D341Med (cell line): Measurements from ENCODE around the gene SHLD2.
A peak's percentile ranks its signal among the peaks of the same experiment; 100 is the strongest.
"Not testable (repeated sequence)": the region's sequence is repeated elsewhere in the genome, so short reads cannot be mapped to it uniquely, and the experiment has no call there.

Experiments used
- DNase-seq: peaks from one replicate; pipeline ENCODE4 v3.0.0; 2012; ENCODE audit warnings: low spot score

Gene SHLD2, protein sequence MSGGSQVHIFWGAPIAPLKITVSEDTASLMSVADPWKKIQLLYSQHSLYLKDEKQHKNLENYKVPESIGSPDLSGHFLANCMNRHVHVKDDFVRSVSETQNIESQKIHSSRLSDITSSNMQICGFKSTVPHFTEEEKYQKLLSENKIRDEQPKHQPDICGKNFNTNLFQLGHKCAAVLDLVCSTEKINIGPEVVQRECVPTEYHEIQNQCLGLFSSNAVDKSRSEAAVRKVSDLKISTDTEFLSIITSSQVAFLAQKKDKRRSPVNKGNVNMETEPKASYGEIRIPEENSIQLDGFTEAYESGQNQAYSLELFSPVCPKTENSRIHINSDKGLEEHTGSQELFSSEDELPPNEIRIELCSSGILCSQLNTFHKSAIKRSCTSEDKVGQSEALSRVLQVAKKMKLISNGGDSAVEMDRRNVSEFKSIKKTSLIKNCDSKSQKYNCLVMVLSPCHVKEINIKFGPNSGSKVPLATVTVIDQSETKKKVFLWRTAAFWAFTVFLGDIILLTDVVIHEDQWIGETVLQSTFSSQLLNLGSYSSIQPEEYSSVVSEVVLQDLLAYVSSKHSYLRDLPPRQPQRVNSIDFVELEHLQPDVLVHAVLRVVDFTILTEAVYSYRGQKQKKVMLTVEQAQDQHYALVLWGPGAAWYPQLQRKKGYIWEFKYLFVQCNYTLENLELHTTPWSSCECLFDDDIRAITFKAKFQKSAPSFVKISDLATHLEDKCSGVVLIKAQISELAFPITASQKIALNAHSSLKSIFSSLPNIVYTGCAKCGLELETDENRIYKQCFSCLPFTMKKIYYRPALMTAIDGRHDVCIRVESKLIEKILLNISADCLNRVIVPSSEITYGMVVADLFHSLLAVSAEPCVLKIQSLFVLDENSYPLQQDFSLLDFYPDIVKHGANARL

DNA sequence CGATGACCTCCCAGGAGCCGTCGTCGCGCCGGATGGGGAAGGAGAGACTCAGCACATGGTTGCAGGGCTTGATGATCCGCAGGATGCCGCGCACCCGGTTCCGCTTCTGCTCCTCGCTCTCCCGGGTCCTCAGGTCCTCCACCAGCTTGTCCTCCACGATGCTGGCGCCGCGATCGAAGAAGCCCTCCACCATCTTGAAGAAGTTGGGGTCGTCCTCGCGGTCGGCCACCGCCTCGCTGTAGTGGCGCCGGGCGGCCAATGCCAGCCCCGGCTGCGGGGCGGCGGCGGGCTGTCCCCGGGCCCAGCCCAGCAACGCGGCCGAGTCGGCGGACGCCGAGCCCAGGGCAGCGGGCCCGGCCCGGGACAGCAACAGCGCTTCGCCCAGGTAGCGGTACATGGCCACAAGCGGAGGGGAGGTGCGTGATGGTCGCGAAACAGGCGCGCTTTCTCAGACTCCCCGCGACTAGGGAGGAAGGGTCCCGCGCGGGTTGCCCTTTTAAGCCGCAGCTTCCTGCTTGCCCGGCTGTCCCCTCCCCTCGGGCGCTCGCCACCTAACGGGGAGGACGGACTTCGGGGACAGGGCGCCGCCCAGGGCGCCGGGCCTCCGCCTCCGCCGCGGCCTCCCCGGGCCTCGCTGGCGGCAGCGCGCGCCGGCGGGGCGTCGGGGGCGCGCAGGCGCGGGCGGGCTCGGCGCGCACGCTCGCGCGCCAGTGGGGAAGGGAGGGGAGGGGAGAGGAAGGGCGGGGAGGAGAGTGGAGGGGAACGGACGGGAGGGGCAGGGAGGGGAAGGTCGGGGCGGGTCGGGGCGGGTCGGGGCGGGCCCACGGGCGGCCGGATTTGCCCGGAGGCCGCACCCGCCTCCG lies at the start of gene SHLD2, which contains the start of gene GLUD1:
Gene SHLD2 (plus strand): TSS at position 834 of the 863 bp plus-strand sequence. CDS start 56,149 bp downstream, outside the sequence.
Gene GLUD1 (minus strand): TSS at position 471 of the 863 bp plus-strand sequence. CDS start 74 bp downstream, at position 397.
- peak; percentile 88 for DNase-seq

DNA sequence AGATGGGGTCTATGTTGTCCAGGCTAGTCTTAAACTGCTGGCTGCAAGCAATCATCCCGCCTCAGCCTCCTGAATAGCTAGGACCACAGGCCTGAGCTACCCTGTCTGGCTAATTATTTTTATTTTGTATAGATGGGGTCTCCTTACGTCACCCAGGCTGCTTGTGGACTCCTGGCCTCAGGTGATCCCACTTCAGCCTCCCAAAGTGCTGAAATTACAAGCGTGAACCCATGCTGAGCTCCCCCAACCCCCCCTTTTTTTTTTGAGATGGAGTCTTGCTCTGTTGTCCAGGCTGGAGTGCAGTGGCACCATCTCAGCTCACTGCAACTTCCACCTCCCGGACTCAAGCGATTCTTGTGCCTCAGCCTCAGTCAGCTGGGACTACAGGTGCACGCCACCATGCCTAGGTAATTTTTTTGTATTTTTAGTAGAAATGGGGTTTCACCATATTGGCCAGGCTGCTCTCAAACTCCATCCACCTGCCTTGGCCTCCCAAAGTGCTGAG lies 49.5 kb upstream of the SHLD2 start:
- no peak for DNase-seq

DNA sequence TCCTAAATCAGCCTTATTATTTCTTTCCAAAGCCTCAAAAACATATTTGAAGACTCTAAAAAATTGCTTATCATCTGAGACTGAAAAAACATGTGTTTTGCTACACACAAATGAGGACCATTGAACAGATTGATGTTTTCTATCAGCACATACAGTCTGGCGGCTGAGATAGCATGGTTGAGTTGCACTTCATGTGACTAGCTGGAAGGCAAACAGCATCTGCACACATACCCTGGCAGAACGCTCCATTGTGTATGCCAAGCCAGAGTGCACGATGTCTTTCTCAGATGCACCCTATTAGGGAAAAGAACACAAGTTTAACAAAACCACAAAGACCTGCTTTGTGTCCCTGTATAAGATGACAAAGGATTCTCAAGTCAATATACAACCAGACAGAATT lies 41.9 kb upstream of the SHLD2 start:
- no peak for DNase-seq

DNA sequence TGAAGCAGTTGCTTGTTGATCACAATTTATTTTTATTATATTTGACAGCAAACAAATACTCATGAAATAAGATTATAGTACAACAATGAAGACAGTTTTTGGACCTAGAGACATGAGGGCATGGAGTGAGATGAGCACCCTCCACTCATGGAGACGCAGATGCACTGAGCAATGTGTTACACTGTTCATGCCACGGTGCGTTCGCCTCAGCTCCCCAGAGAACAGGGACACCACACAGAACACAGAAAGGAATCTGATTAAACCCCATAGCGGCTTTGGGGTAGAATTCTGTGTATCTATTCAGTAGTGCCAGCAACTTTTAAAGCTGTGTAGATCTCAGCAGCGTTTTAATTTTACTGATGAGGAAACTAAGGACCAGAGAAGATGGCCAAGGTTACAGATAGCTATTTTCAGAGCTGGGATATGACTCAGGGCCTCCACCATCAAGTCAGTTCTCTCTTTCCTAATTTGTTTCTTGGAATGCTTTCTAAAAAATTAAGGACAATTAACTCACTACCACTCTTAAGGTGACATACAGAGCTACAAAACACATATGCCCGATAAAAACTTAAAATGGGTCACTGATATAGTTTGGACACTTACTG lies 41.3 kb upstream of the SHLD2 start:
- DNase-seq: no peak

DNA sequence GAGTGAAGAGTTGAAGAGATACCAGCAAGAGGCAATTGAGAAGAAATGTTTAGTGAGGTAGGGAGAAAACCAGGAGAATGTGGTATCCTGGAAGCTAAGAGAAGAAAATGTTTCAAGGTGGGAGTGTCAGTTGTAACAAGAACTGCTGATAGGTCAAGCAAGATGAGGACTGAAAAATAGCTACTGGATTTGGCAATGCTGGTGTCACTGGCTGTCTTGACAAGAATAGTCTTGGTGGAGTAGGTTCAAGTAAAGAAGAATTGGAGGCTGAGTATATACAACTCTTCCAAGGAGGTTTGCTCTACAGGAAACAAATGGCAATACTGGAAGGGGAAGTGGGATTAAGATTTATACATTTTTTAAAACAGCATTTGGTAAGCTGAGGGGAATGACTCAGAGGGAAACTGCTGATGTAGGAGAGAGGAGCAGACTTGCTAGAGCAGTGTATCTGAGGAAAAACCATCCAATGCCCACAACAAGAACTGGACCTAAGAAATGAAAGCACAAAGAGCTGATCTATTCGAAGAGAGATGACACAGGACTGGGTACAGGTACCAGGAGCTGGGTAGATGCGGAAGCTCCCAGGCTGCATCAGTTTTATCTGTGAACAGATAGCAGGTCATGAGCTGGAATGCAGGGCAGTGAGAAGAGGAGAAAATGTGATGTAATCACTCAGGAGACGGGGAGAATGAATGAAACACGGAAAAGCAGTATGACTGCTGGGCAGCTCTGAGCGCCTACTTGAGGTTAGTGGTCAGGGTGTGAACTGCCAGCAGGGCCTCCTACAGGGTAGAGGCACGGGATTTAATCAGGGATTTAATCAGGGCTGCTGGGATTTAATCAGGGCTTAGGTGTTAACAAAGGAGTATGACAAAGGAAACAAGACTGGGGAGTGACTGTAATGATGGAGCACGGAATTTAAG lies 40.4 kb upstream of the SHLD2 start:
- peak; percentile 76 for DNase-seq

DNA sequence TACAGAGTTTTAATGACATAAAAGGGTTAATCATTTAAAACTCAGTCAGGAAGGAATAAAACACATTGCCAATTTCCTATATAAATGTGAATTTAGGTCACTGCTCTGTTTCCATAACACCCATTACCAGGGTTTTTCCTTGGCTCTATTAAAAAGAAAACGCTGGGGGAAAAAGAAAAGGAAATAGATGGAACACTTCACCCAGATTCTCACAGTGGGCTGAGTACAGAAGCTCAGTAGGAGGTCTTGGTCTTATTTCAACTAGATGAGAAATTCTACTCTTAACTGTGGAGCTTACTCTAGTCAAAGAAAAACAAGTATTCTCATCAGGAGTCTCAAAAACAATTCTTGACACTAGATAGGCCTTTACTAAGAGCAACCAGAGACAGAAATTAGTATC lies 36.8 kb upstream of the SHLD2 start:
- DNase-seq: no peak

DNA sequence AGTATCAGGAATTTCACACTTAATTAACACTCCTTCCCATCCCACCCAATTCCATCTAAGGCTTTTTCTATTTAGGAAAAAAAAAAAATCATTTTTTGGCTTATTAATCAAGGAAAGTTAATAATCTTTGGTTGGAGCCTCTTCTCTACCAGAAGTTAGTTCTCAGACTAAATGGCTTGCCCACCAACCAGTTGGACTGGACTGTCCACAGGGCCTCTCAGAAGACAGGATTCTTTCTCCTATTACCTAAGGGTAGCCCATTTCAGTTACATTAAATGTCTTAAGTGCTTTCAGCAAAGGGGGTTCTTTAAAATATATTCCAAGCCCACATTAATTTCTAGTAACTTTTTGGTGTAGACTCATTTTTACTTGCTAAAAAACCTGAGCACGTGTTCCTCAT lies 35.6 kb upstream of the SHLD2 start:
- no peak for DNase-seq

DNA sequence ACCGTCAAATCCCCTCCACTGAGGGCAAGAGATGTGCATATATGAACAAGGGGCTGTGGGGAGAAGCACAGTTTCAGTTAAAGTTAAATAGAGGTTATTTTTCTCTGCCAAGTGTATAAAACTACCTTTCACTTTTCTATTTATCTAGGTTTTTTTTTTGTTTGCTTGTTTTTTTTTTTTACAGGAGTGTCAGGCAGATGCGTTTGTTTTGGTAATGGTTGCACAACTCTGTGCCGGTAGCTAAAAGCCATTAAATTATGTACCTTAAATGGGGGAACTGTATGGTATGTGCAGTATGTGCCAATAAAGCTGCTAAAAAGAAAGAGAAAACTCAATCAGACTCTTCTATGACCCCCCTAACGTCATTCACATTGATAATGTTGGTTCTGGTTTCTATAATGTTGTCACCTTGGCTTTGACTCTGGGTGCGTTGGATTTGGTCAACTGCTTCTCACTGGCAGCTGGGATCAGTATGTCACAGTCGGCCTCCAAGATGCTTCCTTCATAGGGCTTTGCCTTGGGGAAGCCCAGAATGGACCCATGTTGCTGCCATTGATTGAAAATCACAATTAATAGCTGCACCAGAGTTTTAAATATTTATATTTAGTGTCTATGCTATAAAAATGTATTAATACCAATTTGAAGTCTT lies 34.6 kb upstream of the SHLD2 start:
- DNase-seq: no peak

DNA sequence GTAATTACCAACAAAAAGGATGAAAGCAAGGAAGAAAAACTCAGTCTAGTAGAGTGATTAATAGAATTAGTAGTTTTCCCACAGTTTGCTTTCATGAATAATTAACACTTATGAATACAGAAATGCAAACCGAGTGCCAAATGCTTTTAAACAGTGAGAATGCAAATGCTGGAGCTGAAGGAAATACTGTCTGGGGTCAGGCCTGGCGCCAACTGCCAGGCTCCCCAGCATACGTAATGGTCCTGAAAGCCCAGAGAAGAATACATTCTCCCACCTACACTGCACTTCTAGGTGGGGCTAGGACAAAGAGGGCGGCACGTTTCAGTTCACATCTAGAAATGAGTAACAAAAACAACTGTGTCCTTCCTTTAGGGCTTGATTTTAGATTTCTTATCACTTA lies 30.4 kb upstream of the SHLD2 start:
- DNase-seq: no peak

DNA sequence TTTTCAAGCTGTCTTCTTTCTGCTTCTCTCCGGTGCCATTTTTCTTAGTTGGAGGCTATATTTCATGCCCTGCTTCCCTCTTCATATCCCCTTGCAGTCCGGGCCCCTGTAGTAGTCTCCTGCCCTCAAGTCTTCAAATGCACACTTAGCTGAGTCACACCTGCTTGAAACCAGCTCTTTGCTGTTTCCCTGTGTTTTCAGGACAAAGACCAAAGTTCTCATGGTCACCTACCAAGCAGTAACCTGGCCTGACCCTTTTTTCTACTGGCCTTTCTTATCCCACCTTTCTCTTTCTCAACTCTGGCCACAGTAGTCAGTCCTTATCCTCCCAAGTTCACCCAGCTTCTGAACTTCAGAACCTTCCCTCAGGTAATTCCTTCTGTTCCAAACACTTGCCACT lies 28.8 kb upstream of the SHLD2 start:
- no peak for DNase-seq

DNA sequence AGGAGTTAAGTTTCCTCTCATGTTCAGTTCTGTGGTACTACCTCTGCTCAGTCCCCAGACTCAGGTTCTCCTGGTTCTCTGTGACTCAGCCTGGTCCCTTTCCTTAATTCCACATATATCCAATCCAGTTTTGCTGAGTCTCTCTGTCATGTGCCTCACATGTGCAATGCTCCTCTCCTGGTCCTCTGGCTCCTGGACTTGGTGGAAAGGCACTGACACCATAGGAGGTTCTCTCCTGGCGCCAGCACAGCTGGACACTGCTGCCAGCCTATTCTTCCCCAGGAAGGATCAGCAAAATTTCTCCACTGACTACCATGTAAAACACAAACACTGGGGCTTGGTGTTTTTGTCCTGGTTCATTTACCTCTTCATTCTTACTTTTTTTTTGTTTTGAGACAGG lies 28.1 kb upstream of the SHLD2 start:
- no peak for DNase-seq

DNA sequence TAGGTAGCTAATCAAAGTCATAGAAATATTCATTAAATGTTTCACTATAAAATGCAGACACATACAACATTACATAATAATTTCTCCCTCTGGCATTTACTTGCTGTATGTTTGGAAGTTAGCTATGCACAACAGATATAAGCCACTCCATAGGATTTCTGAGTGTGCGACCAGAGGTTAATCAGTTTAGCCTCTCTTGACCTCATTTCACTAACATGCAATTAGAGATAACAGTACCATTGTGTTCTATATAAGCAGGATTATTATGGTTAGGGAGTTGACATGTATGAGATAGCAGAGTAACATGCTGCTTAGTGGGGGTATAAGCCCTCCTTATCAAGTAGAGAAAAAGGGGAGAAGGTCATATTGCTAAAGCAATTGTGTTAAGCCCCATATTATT lies 26.7 kb upstream of the SHLD2 start:
- no peak for DNase-seq

DNA sequence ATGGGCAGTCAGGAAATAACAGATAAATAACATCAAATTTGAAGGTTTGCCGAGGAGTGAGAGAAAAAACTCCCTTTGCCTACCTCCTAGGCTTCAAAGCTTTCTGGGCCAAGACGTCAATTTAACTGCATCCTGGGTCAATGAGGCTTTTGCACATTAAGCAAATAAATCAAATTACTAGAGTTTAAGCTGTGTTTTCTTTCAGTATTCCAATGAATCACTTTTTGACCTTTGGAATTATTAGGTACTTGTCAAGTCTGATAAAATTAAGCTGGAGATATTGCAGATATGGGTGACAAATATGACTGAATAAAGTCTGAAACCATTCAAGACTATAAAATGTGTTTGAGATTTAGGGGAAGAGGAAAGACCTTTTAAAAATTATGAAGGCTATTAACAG lies 22.6 kb upstream of the SHLD2 start:
- DNase-seq: no peak

DNA sequence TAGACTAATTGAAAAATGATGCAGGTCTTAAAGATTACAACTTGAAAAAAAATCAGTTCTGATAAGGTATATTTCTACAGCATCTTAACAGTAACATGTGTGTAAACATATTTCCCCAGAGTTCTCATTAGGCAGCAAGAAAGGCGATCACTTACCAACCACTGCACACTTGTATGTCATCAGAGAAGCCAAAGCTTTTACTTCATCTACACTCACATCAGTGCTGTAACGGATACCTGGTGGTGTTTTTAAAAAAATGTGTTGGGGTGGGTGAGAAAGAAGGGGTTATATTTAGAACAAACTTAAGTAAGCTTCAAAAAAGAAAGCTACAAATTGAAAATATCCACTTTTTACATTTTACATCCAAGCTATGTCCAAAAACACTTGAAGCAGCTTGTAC lies 18.6 kb upstream of the SHLD2 start:
- not testable (repeated sequence) for DNase-seq

DNA sequence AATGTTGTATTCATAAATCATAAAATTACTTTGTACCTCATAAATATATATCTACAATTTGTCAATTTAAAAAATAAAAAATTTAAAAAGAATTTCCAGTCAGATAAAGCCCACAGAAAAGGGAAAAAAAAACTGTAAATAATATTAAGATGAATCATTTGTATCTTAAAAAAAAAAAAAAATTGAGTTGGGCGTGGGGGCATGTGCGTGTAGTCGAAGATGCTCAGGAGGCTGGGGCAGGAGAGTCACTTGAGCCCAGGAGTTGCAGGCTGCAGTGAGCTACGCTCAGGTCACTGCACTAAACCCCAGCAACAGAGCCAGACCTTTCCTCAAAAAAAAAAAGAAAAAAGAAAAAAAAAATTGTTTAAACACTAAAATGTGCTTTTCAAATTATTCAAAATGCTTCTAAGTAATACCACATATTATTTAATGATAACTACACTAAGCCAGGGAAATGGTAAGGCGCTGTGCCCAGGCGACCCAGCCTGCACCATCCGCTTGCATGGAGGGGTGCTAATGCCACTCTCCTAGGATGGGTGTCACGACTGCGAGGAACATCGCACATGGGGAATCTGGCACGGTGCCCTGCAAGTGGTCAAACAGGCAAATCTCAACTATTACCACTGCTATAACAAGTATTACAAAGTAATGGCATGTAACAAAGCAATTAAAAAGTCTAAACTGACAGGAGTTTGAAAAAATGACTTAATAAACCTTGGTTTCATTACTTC lies 15.7 kb upstream of the SHLD2 start:
- DNase-seq: no peak

DNA sequence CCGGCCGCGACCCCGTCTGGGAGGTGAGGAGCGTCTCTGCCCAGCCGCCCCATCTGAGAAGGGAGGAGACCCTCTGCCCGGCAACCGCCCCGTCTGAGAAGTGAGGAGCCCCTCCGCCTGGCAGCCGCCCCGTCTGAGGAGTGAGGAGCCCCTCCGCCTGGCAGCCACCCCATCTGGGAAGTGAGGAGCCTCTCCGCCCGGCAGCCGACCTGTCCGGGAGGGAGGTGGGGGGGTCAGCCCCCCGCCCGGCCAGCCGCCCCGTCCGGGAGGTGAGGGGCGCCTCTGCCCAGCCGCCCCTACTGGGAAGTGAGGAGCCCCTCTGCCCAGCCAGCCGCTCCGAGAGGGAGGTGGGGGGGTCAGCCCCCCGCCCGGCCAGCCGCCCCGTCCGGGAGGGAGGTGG lies 14.4 kb upstream of the SHLD2 start:
- not testable (repeated sequence) for DNase-seq

DNA sequence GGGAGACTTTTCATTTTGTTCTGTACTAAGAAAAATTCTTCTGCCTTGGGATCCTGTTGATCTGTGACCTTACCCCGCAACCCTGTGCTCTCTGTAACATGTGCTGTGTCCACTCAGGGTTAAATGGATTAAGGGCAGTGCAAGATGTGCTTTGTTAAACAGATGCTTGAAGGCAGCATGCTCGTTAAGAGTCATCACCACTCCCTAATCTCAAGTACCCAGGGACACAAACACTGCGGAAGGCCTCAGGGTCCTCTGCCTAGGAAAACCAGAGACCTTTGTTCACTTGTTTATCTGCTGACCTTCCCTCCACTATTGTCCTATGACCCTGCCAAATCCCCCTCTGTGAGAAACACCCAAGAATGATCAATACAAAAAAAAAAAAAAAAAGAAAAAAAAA lies 13.4 kb upstream of the SHLD2 start:
- not testable (repeated sequence) for DNase-seq

DNA sequence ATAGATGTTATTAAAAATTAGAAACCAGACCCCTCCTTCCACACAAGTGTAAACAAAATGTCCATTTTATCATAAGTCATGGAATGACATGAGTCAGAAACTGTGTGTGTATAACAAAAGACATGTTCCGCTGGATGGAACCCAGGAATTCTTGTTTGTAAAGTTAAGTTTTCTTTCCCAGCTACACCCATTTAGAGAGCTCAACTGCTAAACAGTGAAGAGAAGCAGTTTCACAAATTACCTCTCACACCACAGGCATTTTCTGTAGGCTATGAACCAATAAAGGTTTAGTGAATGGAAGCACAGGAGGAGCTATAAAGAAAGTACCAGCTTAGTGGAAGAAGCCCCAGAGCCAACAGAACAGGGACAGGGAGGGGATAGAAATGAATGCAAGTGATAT lies 12.8 kb upstream of the SHLD2 start:
- DNase-seq: not testable (repeated sequence)
